Hematopoietic multipotent progenitor cell treated with erythropoietin and hydrocortisone succinate and interleukin-3 and kit ligand, for 8 days (in vitro differentiated cells): ENCODE results near the gene ERICH6.

ENCODE experiments used
- DNase-seq: peaks from one replicate; pipeline ENCODE4 v3.0.0-alpha.2; 2015

ERICH6 gene

DNA sequence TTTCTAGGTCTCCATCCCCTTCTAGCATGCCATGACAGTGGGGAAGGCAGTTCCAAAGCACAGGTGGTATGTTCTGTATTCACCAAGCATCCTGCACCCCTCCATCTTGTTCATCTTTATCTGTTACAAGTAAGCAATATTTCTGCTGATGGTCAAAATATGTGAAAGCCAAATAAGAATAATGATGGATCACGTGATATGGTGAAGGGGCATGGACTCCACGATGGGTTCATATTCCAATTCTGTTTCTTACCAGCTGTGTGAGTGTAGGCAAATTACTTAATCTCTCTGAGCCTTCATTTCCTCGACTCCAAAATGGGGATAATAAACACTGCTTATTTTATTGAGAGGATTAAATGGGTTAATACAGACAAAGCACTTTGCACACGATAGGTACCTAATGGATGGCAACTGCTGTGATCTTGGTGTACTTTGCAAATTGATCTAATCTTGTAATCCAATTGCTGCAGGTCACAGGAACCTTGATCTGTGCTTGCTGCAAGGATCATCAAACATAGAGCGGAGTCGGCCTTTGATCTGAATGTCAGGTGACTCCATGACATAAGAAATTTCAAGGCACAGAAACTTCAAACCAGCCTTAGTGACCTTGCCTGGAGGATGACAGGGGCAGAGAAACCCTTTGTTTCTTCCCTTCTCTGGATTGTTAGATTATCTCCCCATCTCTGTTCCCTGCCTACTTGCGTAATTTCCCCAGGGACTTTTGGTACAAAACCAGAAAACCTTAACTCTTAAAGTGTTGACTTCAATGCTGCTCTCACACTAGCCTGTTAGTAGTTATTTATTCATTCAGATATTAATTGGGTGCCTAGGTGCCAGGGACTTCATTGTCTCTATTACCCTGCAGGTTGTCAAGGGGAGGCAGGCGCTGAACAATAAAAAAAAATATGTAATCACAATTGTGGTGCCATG, 33.4 kb upstream of the ERICH6 start:
- DNase-seq, result no peak

DNA sequence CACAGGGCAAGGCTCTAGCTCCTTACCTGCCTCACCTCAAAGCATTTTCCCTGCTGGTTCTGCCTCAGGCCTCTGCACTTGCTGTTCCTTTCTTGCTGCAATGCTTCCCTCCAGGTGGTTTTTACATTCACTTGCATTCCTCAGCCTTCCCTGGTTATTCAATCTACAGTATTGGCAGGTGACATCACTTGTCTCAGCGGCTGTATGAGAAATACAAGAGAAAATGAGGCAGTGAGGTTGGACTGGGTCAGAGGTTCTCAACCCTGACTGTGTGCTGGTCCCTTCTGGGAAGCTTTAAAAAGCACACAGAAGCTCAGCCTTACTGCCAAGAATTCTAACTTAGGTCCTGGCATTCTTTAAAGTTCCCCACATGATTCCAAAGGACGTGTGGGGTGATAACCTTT, 32.6 kb upstream of the ERICH6 start:
- peak; percentile 1 for DNase-seq

DNA sequence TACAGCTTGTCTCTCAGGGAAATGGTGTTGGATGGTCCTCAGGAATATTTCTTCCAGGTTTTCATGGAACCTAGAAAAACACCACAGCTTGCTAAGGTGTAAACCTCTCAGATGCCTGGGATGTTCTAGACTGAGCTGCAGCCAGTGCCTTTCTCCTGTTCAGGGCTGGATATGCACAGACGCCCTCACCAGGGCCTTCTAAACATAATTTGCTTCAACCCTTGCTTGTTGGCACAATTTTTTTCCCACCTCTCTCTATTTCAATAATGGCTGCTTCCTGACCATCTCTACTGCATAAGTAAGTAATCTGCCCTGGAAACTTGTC, 31.0 kb upstream of the ERICH6 start:
- no peak for DNase-seq

DNA sequence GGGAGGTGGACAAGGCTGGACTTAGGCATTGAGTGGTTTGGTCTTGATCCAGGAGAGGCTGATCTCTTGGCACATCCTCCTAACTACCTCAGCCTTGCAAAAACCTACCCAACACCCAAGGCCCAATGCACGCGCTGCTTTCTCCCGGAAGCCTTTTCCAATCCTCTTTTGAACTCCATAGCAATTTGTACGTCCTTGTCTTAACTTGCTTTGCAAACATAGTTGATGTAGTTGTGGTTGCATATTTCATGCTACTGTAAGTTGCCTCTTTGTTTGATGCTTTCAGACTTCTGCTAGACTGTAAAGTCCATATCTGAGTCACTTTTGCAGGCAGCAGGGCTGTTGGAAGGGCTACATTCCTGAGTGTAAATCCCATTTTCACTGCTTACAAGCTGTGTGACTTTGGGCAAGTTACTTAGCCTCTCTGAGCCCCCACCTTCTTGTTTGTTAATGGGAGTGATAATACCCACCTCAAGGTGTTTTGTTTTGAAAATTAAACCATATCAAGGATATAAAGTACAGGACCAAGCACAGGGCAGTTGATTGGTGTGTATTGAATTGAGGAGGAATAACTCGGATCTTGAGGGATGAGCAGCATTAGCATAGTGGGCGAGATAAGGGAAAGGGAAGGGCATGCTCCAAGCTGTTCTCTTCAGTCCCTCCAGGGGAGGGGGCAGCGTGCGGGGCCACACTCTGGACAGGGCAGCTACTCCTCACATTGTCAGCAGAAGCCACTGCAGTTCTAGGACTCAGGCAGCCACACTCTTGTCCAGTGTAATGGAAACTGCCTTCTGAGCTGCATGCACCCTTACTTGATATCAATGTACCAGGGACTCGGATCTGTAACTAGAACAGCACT, 30.4 kb upstream of the ERICH6 start:
- DNase-seq, result no peak

DNA sequence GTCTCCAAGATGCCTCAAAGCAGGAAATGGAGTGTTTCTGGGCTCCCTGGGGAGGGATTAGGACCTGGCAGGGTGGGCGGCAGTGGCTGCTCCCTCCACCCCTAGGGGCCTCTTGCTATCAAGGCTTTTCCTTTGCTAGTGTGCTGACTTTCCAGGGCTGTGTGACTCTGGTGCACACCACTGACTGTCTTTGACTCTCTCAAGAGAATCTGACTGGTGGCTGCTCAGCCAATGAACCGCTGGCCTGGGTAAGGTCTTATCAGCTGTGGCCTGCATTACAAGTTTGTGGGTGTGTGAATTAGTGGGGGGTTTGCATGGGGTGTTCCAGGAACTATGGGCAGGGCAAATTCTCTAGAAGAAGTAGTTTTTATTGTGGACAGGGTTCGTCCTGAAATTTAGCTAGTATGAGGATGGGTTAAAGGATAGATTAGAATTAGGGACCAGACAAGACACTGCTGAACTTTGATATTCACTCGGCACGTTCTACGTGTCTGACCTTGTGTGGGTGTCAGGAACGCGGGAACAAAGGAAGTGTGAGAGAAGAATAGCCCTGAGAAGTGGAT, 29.7 kb upstream of the ERICH6 start:
- peak; percentile 100 for DNase-seq

DNA sequence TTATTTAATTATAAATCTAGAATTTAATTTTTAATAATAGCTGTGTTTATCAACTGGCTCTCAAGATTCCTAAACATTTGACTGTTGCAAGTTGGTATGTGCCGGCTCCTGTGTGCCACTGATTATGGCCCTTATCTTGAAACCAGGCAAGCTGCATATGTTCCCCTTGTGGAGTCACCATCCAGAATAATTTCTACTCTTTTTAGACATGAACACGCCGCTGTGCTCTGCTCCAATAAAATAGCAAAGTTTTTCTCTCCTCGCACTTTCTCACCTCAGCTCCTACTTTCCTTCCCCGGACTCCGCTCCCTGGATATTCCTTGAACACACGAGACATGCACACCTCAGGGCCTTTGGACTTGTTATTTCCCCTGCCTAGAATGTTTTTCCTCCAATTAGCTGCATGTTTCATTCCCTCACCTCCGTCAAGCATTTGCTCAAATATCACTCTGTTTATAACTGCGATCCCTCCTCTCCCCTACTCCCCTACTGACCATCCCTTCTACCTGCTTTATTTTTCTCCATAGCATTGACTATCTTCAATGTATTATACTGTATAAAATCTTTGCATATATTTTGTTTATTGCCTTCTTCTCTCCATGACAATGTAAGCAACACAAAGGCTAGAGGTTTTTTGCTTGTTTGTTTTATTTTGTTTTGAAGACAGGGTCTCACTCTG, 26.1 kb upstream of the ERICH6 start:
- DNase-seq, result peak; percentile 97

DNA sequence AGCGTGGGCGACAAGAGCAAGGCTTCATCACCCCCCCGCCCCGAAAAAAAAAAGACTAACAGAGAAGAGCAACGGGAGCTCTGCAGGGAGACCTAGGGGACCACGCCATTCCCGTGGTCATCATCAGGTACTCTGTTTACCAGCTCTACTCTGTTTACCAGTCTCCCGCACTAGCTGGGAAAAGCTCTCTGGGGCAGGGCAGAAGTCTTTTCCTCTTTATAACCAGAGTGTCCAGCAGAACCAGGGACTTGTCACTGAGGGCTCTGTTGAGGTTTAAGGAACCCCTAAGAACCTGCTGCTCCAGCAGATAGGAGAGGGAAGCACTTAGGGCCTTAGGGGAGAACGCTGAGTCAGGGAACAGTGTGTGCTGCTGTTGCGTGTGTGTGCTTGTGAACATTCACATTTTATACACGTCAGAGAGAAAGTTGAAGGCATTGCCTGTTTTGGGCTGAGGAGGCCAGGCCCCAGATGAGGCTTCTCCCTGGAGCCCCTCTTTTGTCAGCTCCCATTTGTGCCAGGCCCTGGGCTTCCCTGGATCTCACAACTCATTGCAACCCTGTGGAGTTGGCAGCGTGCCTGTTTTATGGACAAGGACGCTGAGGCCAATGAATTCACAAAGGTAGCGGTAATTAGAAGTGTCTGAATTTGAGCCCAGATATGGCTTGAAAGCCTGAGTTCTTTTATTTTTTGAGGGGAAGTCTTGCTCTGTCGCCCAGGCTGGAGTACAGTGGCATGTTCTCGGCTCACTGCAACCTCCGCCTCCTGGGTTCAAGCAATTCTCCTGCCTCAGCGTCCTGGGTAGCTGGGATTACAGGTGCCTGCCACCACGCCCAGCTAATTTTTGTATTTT, 24.2 kb upstream of the ERICH6 start:
- peak; percentile 91 for DNase-seq

DNA sequence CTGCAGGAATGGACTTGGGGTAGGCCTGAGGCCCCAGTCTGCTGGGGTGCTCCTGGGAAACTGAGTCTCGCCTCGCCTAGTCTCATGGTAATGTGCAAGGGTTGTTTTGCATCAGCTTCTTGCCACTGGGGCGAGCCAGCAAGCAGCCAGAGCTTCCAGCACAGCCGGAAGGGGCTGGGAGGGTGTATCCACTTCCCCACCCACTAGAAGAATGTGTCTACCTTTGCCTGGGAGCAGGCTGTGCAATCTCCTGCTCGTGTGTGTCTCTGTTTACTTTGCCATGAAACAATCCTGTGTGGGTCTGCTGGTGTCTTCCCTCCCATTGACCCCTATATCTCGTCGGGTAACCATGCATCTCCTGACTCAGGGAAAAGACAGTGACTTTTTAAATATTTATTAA, 21.8 kb upstream of the ERICH6 start:
- peak; percentile 43 for DNase-seq

DNA sequence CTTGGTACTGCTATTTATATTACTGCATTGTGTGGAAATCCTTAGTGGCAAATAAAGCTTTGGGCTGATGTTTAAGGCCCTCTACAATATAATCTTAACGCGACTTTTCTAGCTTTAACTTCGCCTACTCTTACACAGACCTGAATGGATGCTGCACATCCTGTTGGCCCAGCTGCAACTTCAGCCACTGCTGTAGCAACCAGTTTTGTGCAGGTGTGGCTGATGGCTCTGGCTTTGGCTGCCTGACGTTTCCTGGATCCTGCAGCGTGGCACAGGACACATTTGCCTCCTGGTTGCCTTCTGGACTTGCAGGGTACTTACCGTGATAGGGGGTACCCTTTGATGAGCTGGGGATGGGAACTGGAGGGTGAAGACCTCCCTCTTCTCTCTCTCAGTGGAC, 20.2 kb upstream of the ERICH6 start:
- no peak for DNase-seq

DNA sequence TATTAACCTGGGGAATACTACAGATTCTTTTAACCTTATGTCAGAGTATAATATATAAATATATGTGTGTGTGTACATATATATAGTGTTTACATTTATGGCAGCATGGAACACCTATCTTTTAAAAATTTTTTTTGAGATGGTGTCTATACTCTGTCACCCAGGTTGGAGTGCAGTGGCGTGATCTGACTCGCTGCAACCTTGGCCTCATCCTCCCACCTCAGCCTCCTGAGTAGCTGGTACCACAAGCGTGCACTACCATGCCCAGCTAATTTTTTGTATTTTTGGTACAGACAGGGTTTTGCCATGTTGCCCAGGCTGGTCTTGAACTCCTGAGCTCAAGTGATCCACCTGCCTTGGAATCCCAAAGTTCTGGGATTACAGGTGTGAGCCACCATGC, 18.5 kb upstream of the ERICH6 start:
- DNase-seq, result no peak

DNA sequence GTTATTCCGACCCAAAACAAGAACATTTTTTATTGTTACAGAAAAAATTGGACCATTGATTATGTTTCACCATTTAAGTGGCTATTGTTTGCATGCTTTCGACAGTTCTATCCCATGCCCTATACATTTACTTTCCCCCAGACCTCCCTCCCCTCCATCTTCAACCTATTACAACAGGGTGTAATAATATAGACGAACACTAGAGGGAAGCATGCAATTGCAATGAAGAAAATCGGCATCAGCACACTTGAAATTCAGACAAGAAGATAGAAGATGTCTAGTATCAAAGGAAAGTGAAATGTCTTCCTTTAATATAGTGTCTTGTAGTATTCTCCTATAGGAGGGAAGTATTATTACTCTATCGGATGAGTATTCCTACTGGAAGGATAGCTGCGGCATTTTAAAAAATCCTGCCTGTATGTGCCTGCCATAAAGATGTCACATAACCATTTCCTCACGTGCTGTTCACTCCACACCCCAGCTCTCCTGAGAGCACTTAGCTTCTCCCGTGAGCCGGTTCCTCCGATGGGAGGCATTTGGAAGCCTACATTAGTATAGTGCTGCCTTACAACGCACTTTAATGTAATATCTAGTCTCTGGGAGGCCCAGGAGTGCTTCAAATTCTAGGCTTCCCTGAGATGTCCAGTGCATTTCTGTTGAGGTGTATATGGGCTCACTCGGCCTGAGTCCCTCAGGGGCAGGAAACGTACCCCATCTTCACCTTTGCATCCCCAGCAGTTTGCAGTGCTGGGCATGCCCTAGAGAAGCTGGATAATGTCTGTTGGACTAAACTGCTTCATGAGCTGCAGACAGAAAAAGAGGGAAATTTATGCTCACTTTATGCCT, 17.8 kb upstream of the ERICH6 start:
- peak; percentile 81 for DNase-seq

DNA sequence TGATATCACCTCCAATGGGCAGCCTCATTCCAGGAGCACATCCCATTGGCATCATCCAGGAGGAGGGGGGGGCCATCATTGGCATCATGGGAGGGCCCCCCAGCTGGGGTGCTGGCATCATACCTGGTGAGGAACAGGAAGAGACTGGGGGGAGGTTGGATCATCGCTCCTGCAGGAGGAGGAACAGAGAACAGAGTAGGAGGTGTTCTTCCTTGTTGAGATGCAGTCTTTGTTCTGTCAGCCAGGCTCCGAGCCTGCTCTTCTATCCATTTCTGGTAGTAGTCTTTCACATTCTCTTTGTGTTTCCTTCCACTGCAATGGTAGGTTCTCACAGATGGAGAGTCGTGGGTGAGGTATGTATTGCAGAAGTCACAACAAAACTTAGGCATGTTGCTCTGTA, 16.7 kb upstream of the ERICH6 start:
- DNase-seq, result no peak

DNA sequence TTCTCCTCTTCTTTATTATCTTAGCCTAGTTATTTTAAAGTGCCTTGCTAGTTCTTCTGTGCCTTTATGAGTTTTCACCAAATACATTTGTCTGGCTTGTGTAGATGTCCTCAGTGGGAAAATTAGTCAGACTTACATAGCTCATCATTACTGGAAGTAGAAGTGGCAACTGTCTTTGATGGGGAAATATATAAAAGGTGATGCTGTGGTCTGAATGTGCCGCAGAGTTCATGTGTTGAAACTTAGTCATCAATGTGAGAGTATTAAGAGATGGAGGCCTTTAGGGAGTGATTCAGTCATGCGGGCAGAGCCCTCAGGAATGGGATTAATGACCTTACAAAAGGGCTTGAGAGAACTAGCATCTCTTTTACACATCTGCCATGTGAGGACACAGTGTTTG, 6.4 kb upstream of the ERICH6 start:
- no peak for DNase-seq

DNA sequence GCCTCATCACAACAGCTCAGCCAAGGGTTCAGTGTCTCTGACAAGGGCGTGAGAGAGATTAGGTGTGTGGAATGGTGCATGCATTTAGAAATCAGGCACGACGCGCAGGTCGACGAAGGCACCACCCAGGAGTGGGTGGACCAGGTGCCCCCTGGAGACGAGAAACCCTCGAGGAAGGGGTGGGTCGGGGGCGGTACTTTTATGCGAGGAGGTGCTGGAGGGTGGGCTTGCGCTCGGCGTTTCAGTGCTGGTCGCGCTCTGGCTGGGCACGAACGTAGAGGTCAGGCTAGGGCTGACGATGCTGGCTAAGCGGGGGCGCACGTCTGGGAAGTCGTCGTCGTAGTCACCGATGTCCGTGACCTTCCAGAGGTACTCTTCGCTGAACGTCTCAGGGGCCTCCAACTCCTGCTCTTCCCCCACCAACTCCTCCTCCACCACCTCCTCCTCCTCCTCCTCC, 393 bp downstream of the ERICH6 start:
- DNase-seq, result peak; percentile 37

DNA sequence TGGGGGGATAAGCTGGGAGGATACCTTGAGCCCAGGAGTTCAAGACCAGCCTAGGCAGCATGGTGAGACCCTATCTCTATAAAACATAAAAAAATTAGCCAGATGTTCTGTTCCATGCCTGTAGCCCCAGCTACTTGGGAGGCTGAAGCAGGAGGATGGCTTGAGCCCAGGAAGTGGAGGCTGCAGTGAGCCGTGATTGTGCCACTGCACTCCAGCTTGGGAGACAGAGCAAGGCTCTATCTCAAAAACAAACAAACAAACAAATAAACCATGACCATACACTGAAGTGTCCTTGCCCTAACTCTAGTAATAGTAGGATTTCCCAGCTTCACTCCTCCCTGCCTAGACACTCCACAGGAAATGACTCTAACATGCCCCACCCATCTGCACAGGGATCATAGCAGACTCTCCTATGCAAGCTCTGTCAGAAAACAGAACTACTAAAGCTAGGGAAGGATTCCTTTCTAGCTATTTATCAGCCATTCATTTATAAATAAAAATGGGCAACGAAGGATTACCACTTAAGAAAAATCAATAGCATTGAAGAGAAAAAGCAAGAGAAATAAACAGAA, 4.6 kb downstream of the ERICH6 start:
- DNase-seq, result peak; percentile 27

DNA sequence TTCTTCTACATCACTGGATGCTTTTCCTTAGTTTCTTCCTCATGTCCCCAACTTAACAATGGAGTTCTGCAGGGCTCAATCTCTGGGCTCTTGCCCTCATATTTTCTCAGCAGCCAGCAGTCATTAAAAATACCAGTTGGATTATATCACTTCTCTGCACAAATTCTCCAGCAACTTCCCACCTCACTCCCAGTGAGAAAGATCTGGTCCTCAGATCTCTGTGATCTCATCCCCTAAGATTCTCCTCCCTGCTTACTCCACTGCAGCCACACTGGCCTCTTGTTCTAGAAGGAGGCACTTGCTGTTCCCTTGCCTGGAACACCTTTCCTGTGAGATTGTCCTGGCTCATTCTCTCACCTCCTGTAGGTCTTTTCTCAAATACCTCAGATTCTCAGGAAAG, 6.1 kb downstream of the ERICH6 start:
- no peak for DNase-seq

DNA sequence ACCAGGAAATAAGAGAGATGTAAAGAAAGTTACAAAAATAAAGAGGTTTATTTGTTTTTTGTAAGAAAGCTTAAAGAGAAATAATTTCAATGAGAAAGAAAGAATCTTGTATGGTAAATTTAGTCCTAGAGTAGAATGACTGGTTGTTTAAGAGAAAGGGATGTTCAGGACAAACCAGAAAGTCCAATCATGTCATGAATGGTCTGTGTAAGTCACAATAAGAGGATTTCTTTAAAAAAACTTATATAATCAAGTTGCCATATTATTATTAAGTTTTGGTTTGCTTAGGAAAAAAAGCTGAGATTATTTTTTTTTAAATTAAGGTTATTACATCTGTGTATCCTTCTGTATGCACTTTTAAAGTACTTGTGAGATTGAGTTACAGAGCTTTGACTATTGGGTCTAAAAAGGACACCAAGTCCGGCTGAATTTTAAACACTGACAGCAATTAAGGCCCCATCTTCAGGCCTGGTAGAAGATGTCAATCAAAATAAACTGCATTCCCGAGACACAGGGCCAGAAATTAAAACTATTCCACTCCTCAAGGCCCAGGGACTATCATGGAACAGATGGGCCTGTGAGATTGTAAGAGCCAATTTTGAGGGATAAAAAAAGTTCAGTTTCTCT, 12.2 kb downstream of the ERICH6 start:
- DNase-seq, result no peak

DNA sequence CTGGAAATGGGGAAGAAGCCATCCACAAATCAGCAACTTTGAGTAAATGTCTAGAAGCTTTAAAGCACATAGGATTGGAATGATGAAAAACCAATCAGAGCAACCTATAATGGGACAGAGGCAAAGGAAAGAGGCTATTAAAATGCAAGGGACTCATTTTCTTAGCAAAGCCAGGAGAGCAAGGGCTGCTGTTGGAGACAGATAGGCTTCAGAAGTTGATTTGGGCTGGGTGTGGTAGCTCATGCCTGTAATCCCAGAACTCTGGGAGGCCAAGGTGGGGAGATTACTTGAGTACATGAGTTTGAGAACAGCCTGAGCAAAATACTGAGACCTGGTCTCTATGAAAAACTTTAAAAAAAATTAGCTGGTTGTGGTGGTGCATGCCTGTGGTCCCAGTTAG, 16.1 kb downstream of the ERICH6 start:
- DNase-seq, result peak; percentile 60

DNA sequence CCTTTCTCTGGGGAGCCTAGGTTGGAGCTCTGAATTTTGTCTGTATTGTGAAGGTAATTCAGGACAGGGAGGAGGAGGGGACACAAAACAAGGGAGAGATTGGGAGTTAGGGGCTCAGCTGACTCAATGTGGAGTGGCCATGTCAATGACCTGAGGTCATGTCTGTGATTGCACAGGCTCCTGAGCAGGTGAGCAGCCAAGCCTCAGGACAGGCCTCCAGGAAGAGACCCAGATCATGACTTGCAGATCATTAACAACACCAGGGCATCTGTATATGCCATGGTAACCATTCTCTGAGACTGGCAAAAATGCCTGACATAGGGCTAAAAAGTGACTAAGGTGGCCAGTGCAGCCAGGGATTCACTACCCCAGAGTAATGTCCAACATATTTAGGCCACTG, 20.9 kb downstream of the ERICH6 start:
- DNase-seq, result no peak

DNA sequence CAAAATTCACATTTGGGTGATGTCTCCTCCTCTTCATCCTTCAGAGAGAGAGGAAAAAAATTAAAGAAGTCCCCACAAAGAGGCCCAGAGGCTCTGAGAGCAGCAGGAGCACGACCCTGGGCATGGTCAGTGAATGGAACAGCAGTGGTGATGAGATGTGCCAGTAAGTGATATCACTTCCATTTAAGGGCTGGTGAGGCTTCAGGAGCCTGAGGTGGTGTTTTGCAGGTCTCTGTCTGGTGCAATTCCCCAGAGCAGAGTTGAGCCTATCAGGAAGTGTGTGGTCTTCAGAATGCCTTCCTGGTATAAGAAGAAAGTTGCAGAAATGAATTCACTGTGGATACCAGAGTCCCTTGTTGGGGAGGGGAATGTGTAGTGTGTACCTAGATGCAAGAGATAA, 21.4 kb downstream of the ERICH6 start:
- no peak for DNase-seq
